ENCODE results near the gene MAGEF1.

MAGEF1 gene

GRCh38 chr3:184711493-184712247, at the start of gene MAGEF1:
TSS of gene MAGEF1 (minus strand) at chr3:184712064. CDS start at chr3:184711821, 243 bp downstream.
- peak; percentile 44 for DNase-seq (ENCODE audit: low read depth)

GRCh38 chr3:184761075-184761841, 49.4 kb upstream of the MAGEF1 start:
- peak; percentile 41 for DNase-seq (ENCODE audit: low read depth)

- no peak for DNase-seq (ENCODE audit: low read depth)
Measured at GRCh38 chr3:184760337-184761074, 48.6 kb upstream of the MAGEF1 start.

- DNase-seq (ENCODE audit: low read depth), result no peak
Measured at GRCh38 chr3:184759666-184760200, 47.9 kb upstream of the MAGEF1 start.

- no peak for DNase-seq (ENCODE audit: low read depth)
Measured at GRCh38 chr3:184758056-184758455, 46.2 kb upstream of the MAGEF1 start.

GRCh38 chr3:184757022-184757651, 45.3 kb upstream of the MAGEF1 start:
- peak; percentile 91 for DNase-seq (ENCODE audit: low read depth)

- no peak for DNase-seq (ENCODE audit: low read depth)
Measured at GRCh38 chr3:184756151-184757021, 44.5 kb upstream of the MAGEF1 start.

- no peak for DNase-seq (ENCODE audit: low read depth)
Measured at GRCh38 chr3:184755315-184755731, 43.5 kb upstream of the MAGEF1 start.

GRCh38 chr3:184752361-184752760, 40.5 kb upstream of the MAGEF1 start:
- no peak for DNase-seq (ENCODE audit: low read depth)

GRCh38 chr3:184751204-184752040, 39.6 kb upstream of the MAGEF1 start:
- DNase-seq (ENCODE audit: low read depth), result no peak

GRCh38 chr3:184750349-184751083, 38.7 kb upstream of the MAGEF1 start:
- DNase-seq (ENCODE audit: low read depth), result no peak

- DNase-seq (ENCODE audit: low read depth), result no peak
Measured at GRCh38 chr3:184749168-184749744, 37.4 kb upstream of the MAGEF1 start.

- DNase-seq (ENCODE audit: low read depth), result peak; percentile 36
Measured at GRCh38 chr3:184748219-184749135, 36.6 kb upstream of the MAGEF1 start.

GRCh38 chr3:184746131-184747120, 34.6 kb upstream of the MAGEF1 start:
- no peak for DNase-seq (ENCODE audit: low read depth)

GRCh38 chr3:184745526-184745925, 33.7 kb upstream of the MAGEF1 start:
- no peak for DNase-seq (ENCODE audit: low read depth)

GRCh38 chr3:184743248-184743647, 31.4 kb upstream of the MAGEF1 start:
- no peak for DNase-seq (ENCODE audit: low read depth)

All from stromal cell of bone marrow (primary cell).